HFFc6 (cell line): Measurements from ENCODE around the gene KIAA0753. TPM values are rescaled to one million over a fixed set of nuclear protein-coding genes. Genes with fewer than 3 reads are reported as not detected.

ENCODE experiments used
- DNase-seq: peaks from one replicate; pipeline ENCODE4 v3.0.0-alpha.2; 2018
- H3K27ac Mint-ChIP-seq: 2 replicates; pipeline ENCODE4 v1.8.0; 2020; ENCODE audit warnings: mild to moderate bottlenecking, mixed read lengths
- H3K27me3 Mint-ChIP-seq: 2 replicates; pipeline ENCODE4 v1.8.0; 2021; ENCODE audit warnings: mild to moderate bottlenecking, moderate library complexity, mixed read lengths; ENCODE audit not compliant: insufficient read depth
- H3K36me3 Mint-ChIP-seq: 2 replicates; pipeline ENCODE4 v1.8.0; 2021; ENCODE audit warnings: low read depth, mixed read lengths
- H3K4me1 Mint-ChIP-seq: 2 replicates; pipeline ENCODE4 v1.8.0; 2020; ENCODE audit warnings: low read depth, mixed read lengths
- H3K4me3 Mint-ChIP-seq: 2 replicates; pipeline ENCODE4 v1.8.0; 2020; ENCODE audit warnings: mild to moderate bottlenecking, moderate library complexity, mixed read lengths
- H3K9me3 Mint-ChIP-seq: 2 replicates; pipeline ENCODE4 v1.8.0; 2020; ENCODE audit warnings: mild to moderate bottlenecking, mixed read lengths
- CTCF ChIP-seq: fragments of 200-600 bp; sonication (generic); IDR thresholded peaks from 2 replicates; pipeline ENCODE4 v1.5.0; 2021; ENCODE audit warnings: antibody characterized with exemption, mild to moderate bottlenecking
- long read RNA-seq: library from polyadenylated mRNA; unstranded; transcript quantifications from one replicate; pipeline ENCODE4 v2.0.0, GENCODE V29; 2019
- total RNA-seq, 6 experiments: library from RNA; stranded (reverse); fragmentation: NEBNext Ultra II Directional; extraction: Animal tissue kit (Norgen Biotek cat#: 25700); gene quantifications; 2 replicates in 1 of 6; 3 replicates in 5 of 6; pipeline ENCODE4 v1.2.3, GENCODE V29; 2021

Gene KIAA0753
- 10 to 100 TPM; 15.1 to 17.8 (median 16.4) TPM for total RNA-seq
- long read RNA-seq, full-length matches to known transcripts, result 3 of 5 reads
- long read RNA-seq, partial matches to known transcripts, result 0 of 5 reads
- long read RNA-seq, other reads (novel, unspliced or antisense), result 2 of 5 reads

GRCh38 chr17:6640536-6641246 is at the start of gene KIAA0753, which contains the start of gene TXNDC17:
Gene KIAA0753 (minus strand): TSS chr17:6640711. CDS start chr17:6635103, 5,608 bp downstream.
Gene TXNDC17 (plus strand): TSS chr17:6641060. CDS start chr17:6641083, 23 bp downstream.
- Mint-ChIP-seq H3K4me3 (peak within 1 kb of the TSS; percentile 96), H3K27ac (peak within 1 kb of the TSS; percentile 97), H3K36me3 (peaks cover 20% of the 10 kb centered on the region), H3K27me3 (peaks cover 8% of the 10 kb centered on the region), H3K9me3 (no peaks in the 10 kb centered on the region), H3K4me1 (peaks cover 47% of the 10 kb centered on the region)
- no peak for TF ChIP-seq CTCF
- DNase-seq, result peak; percentile 87

GRCh38 chr17:6688944-6689343 is 48.4 kb upstream of the KIAA0753 start:
- no peak for DNase-seq
- Mint-ChIP-seq H3K27me3 (peaks cover 48% of the 10 kb centered on the region), H3K36me3 (no peaks in the 10 kb centered on the region), H3K9me3 (no peaks in the 10 kb centered on the region), H3K27ac (no peak overlapping the region), H3K4me1 (no peaks in the 10 kb centered on the region), H3K4me3 (no peak overlapping the region)
- TF ChIP-seq CTCF, result no peak

GRCh38 chr17:6686026-6686425 is 45.5 kb upstream of the KIAA0753 start:
- H3K36me3 Mint-ChIP-seq, result no peaks in the 10 kb centered on the region
- no peak overlapping the region for H3K27ac Mint-ChIP-seq
- no peaks in the 10 kb centered on the region for H3K4me1 Mint-ChIP-seq
- H3K9me3 Mint-ChIP-seq, result no peaks in the 10 kb centered on the region
- TF ChIP-seq CTCF, result no peak
- no peak overlapping the region for H3K4me3 Mint-ChIP-seq
- DNase-seq, result no peak
- peaks cover 51% of the 10 kb centered on the region for H3K27me3 Mint-ChIP-seq

GRCh38 chr17:6684881-6685767 is 44.6 kb upstream of the KIAA0753 start:
- no peak for DNase-seq
- Mint-ChIP-seq H3K4me3 (no peak overlapping the region), H3K27me3 (peaks cover 51% of the 10 kb centered on the region), H3K4me1 (no peaks in the 10 kb centered on the region), H3K36me3 (no peaks in the 10 kb centered on the region), H3K9me3 (no peaks in the 10 kb centered on the region), H3K27ac (no peak overlapping the region)
- TF ChIP-seq CTCF, result no peak

GRCh38 chr17:6684460-6684783 is 43.9 kb upstream of the KIAA0753 start:
- Mint-ChIP-seq H3K27me3 (peaks cover 48% of the 10 kb centered on the region), H3K36me3 (no peaks in the 10 kb centered on the region), H3K27ac (no peak overlapping the region), H3K9me3 (no peaks in the 10 kb centered on the region), H3K4me1 (no peaks in the 10 kb centered on the region), H3K4me3 (no peak overlapping the region)
- no peak for TF ChIP-seq CTCF
- DNase-seq, result no peak
